ENCODE results near the gene ZNF536. TPM values are rescaled to one million over a fixed set of nuclear protein-coding genes. Genes with fewer than 3 reads are reported as not detected.
"Not testable (repeated sequence)": the region's sequence is repeated elsewhere in the genome, so short reads cannot be mapped to it uniquely, and the experiment has no call there.

Gene ZNF536
- total and polyA plus RNA-seq, 2 donors (not counting 1 experiment from before 2014, with no cell fraction given), result not detected

GRCh38 chr19:30464162-30464561 lies 92.0 kb downstream of the ZNF536 start:
- H3K4me3 Mint-ChIP-seq, result no peak overlapping the region
- 94% methylated on average over 8 of the region's 8 CpGs for WGBS (ENCODE audit: insufficient coverage)
- TF ChIP-seq CTCF (IDR thresholded peaks at IDR 0.05), result no peak
- TF ChIP-seq EZH2 (IDR thresholded peaks at IDR 0.05; ENCODE audit: borderline replicate concordance, insufficient read depth, low read depth, low read length, poor library complexity, severe bottlenecking), result no peak
- ATAC-seq (ENCODE audit: low read depth), result no peak
- peaks cover 0 to 51% (median 0%) of the 10 kb centered on the region in 3 donors for H3K9me3 ChIP-seq (ENCODE audit: control extremely low read depth in 1 of 3, control insufficient read depth in 2 of 3, insufficient read depth in 1 of 3, low read length in 2 of 3)
- CTCF ChIA-PET, result no interaction called here
- H3K4me3 ChIP-seq (ENCODE audit: control extremely low read depth in 1 of 5, extremely low read depth in 1 of 5, insufficient read depth in 1 of 5, low read depth in 2 of 5, low read length in 4 of 5), result no peak overlapping the region
- intact Hi-C loops (cut with micrococcal nuclease), result no loop called here
- no peaks in the 10 kb centered on the region for H3K36me3 ChIP-seq (replicated peaks in 1 of 2; ENCODE audit: control extremely low read depth in 1 of 2, control insufficient read depth in 1 of 2, extremely low read depth in 1 of 2, insufficient read depth in 2 of 2, low read length in 1 of 2)
- no peaks in the 10 kb centered on the region for H3K79me2 ChIP-seq (ENCODE audit: control insufficient read depth, insufficient read depth, low read length)
- H3K9me3 Mint-ChIP-seq (ENCODE audit: insufficient read depth), result peaks cover 3% of the 10 kb centered on the region
- H3K4me2 ChIP-seq (replicated peaks; ENCODE audit: low read depth, low read length, poor library complexity, severe bottlenecking), result no peak overlapping the region
- H3K27me3 ChIP-seq (replicated peaks in 1 of 4; ENCODE audit: control extremely low read depth in 1 of 4, control insufficient read depth in 3 of 4, insufficient read depth in 4 of 4, low read length in 3 of 4), result no peaks in the 10 kb centered on the region
- no peak overlapping the region for H3K9ac ChIP-seq (ENCODE audit: low read length)
- H3K4me1 Mint-ChIP-seq, result no peaks in the 10 kb centered on the region
- POLR2A ChIA-PET, result no interaction called here
- DNase-seq, result no peak
- H3K27ac ChIP-seq (ENCODE audit: low read length in 2 of 2), result no peak overlapping the region
- H4K20me1 ChIP-seq (ENCODE audit: control insufficient read depth, insufficient read depth, low read length, poor library complexity, severe bottlenecking), result no peaks in the 10 kb centered on the region
- no peak overlapping the region for H3K27ac Mint-ChIP-seq
- H3K4me1 ChIP-seq (ENCODE audit: control insufficient read depth in 2 of 2, insufficient read depth in 2 of 2, low read length in 2 of 2), result no peaks in the 10 kb centered on the region
- no peak overlapping the region for H2AFZ ChIP-seq (ENCODE audit: insufficient read depth, low read depth, low read length, poor library complexity, severe bottlenecking)
- H3K27me3 Mint-ChIP-seq, result no peaks in the 10 kb centered on the region

GRCh38 chr19:30466598-30466997 lies 94.4 kb downstream of the ZNF536 start:
- peaks cover 0 to 35% (median 0%) of the 10 kb centered on the region in 3 donors for H3K9me3 ChIP-seq (ENCODE audit: control extremely low read depth in 1 of 3, control insufficient read depth in 2 of 3, insufficient read depth in 1 of 3, low read length in 2 of 3)
- H4K20me1 ChIP-seq (ENCODE audit: control insufficient read depth, insufficient read depth, low read length, poor library complexity, severe bottlenecking); DNase-seq; H3K4me3 ChIP-seq (ENCODE audit: control extremely low read depth in 1 of 5, extremely low read depth in 1 of 5, insufficient read depth in 1 of 5, low read depth in 2 of 5, low read length in 4 of 5); H3K9ac ChIP-seq (ENCODE audit: low read length); H3K4me1 Mint-ChIP-seq; H3K4me2 ChIP-seq (replicated peaks; ENCODE audit: low read depth, low read length, poor library complexity, severe bottlenecking); H3K4me3 Mint-ChIP-seq; CTCF ChIA-PET; H3K36me3 ChIP-seq (replicated peaks in 1 of 2; ENCODE audit: control extremely low read depth in 1 of 2, control insufficient read depth in 1 of 2, extremely low read depth in 1 of 2, insufficient read depth in 2 of 2, low read length in 1 of 2); H3K27ac Mint-ChIP-seq; H3K4me1 ChIP-seq (ENCODE audit: control insufficient read depth in 2 of 2, insufficient read depth in 2 of 2, low read length in 2 of 2); POLR2A ChIA-PET; H2AFZ ChIP-seq (ENCODE audit: insufficient read depth, low read depth, low read length, poor library complexity, severe bottlenecking); ATAC-seq (ENCODE audit: low read depth); H3K27me3 Mint-ChIP-seq; intact Hi-C loops (cut with micrococcal nuclease); H3K9me3 Mint-ChIP-seq (ENCODE audit: insufficient read depth); H3K79me2 ChIP-seq (ENCODE audit: control insufficient read depth, insufficient read depth, low read length); H3K27me3 ChIP-seq (replicated peaks in 1 of 4; ENCODE audit: control extremely low read depth in 1 of 4, control insufficient read depth in 3 of 4, insufficient read depth in 4 of 4, low read length in 3 of 4); H3K27ac ChIP-seq (ENCODE audit: low read length in 2 of 2): not testable (repeated sequence)
- WGBS (ENCODE audit: insufficient coverage), result 100% methylated on average over 3 of the region's 4 CpGs

All from B cell (primary cell).